HepG2 (cell line): Measurements from ENCODE around the gene IGDCC3. TPM values are rescaled to one million over a fixed set of nuclear protein-coding genes. Genes with fewer than 3 reads are reported as not detected.
A peak's percentile ranks its signal among the peaks of the same experiment; 100 is the strongest.

ENCODE experiments used
- ETS1 ChIP-seq: sonication (generic); formaldehyde crosslinking; IDR thresholded peaks from 2 replicates; pipeline ENCODE4 v1.4.0; 2020; ENCODE audit warnings: missing genetic modification reagents
- FOXP4 ChIP-seq: sonication (generic); formaldehyde crosslinking; IDR thresholded peaks from 2 replicates; pipeline ENCODE4 v1.4.0; 2020; ENCODE audit warnings: missing genetic modification reagents
- FUBP1 ChIP-seq: sonication (generic); formaldehyde crosslinking; IDR thresholded peaks from 2 replicates; pipeline ENCODE4 v1.5.1; 2020; ENCODE audit warnings: missing genetic modification reagents, mild to moderate bottlenecking, borderline replicate concordance
- KLF16 ChIP-seq, 2 experiments: sonication (generic) in 1 of 2; formaldehyde crosslinking in 1 of 2; IDR thresholded peaks; 2 replicates each; pipeline versions ENCODE4 v1.6.1 to v1.8.0; 2016 to 2023; ENCODE audit warnings: missing genetic modification reagents in 2 of 2, missing compliant biosample characterization in 1 of 2
- MEF2D ChIP-seq: sonication (generic); formaldehyde crosslinking; IDR thresholded peaks from 2 replicates; pipeline ENCODE4 v1.5.1; 2020; ENCODE audit warnings: mild to moderate bottlenecking, missing genetic modification reagents
- PAX8 ChIP-seq: sonication (generic); formaldehyde crosslinking; IDR thresholded peaks from 2 replicates; pipeline ENCODE4 v1.8.0; 2022; ENCODE audit warnings: mild to moderate bottlenecking, missing genetic modification reagents, borderline replicate concordance
- SPEN ChIP-seq: sonication (generic); formaldehyde crosslinking; IDR thresholded peaks from 2 replicates; pipeline ENCODE4 v1.5.1; 2020; ENCODE audit warnings: low read depth, mild to moderate bottlenecking, missing genetic modification reagents
- USF2 ChIP-seq, 2 experiments: sonication (generic) in 1 of 2; formaldehyde crosslinking in 1 of 2; IDR thresholded peaks; 2 replicates each; pipeline versions ENCODE4 v1.5.1 to v1.6.1; 2011 to 2020; ENCODE audit warnings: borderline replicate concordance in 1 of 2, low read depth in 1 of 2, low read length in 1 of 2, mild to moderate bottlenecking in 1 of 2, missing genetic modification reagents in 1 of 2, moderate library complexity in 1 of 2
- ZBTB46 ChIP-seq: sonication (generic); formaldehyde crosslinking; IDR thresholded peaks from 2 replicates; pipeline ENCODE4 v1.4.0; 2020; ENCODE audit warnings: mild to moderate bottlenecking, missing genetic modification reagents, borderline replicate concordance
- ZFP62 ChIP-seq: sonication (generic); formaldehyde crosslinking; IDR thresholded peaks from 2 replicates; pipeline ENCODE4 v1.4.0; 2020; ENCODE audit warnings: missing genetic modification reagents
- ZFP91 ChIP-seq: sonication (generic); formaldehyde crosslinking; IDR thresholded peaks from 2 replicates; pipeline ENCODE4 v1.9.0; 2022; ENCODE audit warnings: missing genetic modification reagents, mild to moderate bottlenecking, borderline replicate concordance
- ZNF382 ChIP-seq: sonication (generic); formaldehyde crosslinking; IDR thresholded peaks from 2 replicates; pipeline ENCODE4 v1.5.0; 2020; ENCODE audit warnings: missing genetic modification reagents, mild to moderate bottlenecking, borderline replicate concordance
- ZNF550 ChIP-seq: sonication (generic); formaldehyde crosslinking; IDR thresholded peaks from 2 replicates; pipeline ENCODE4 v1.4.0; 2020; ENCODE audit warnings: mild to moderate bottlenecking, missing genetic modification reagents, borderline replicate concordance
- ZNF7 ChIP-seq: IDR thresholded peaks from 2 replicates; pipeline ENCODE4 v1.6.1; 2016; ENCODE audit warnings: missing biosample characterization, missing genetic modification reagents
- ZSCAN22 ChIP-seq: sonication (generic); formaldehyde crosslinking; IDR thresholded peaks from 2 replicates; pipeline ENCODE4 v1.4.0; 2020; ENCODE audit warnings: mild to moderate bottlenecking, missing genetic modification reagents
- ZSCAN25 ChIP-seq: sonication (generic); formaldehyde crosslinking; IDR thresholded peaks from 2 replicates; pipeline ENCODE4 v1.8.0; 2022; ENCODE audit warnings: mild to moderate bottlenecking, missing genetic modification reagents
- polyA plus RNA-seq, 8 experiments: library from polyadenylated mRNA; depleted of rRNA in 3 of 8; stranded (reverse) in 7 of 8; unstranded in 1 of 8; fragments of >200 nt; fragmentation: Illumina TruSeq in 4 of 8; extraction: Trizol in 4 of 8; gene quantifications; 2 replicates each; pipeline versions ENCODE4 v1.2.1 to v1.2.3, GENCODE V29; 2011 to 2016; ENCODE audit warnings: low read depth in 4 of 8, missing spikeins in 1 of 8, mixed read lengths in 1 of 8; ENCODE audit not compliant: insufficient read depth in 1 of 8
- total RNA-seq, 5 experiments: library from RNA; depleted of rRNA; stranded (reverse); fragments of >200 nt; fragmentation: Illumina TruSeq; extraction: Trizol; gene quantifications; 2 replicates each; pipeline ENCODE4 v1.2.3, GENCODE V29; 2016; ENCODE audit warnings: low read depth in 1 of 5

IGDCC3 gene
- total and polyA plus RNA-seq, 2 of the 13 experiments (the other 11 are each of a cell fraction or from before 2014, with no cell fraction given), result 30.1 to 51.8 TPM

- TF ChIP-seq FUBP1 (CRISPR knock-in tag), result no peak; the same call in 1 of the 2 replicates
- no peak for TF ChIP-seq ETS1 (CRISPR knock-in tag)
- peak in 1 of 2 experiments; percentile 99; a peak in 2 of 4 replicates for TF ChIP-seq KLF16 (CRISPR knock-in tag; IDR thresholded peaks at IDR 0.05)
- no peak for TF ChIP-seq USF2 (IDR thresholded peaks at IDR 0.05; ENCODE audit: low read depth, low read length)
- no peak for TF ChIP-seq USF2 (CRISPR knock-in tag; IDR thresholded peaks at IDR 0.05; ENCODE audit: borderline replicate concordance)
- peak; percentile 65; the same call in 1 of the 2 replicates for TF ChIP-seq MEF2D (CRISPR knock-in tag)
- peak; percentile 54; the same call in 1 of the 2 replicates for TF ChIP-seq ZBTB46 (CRISPR knock-in tag)
- TF ChIP-seq PAX8, result peak; percentile 33; the same call in 1 of the 2 replicates
- no peak for TF ChIP-seq SPEN (CRISPR knock-in tag)
- TF ChIP-seq ZSCAN22 (CRISPR knock-in tag), result peak; percentile 69; the same call in 1 of the 2 replicates
- no peak for TF ChIP-seq ZFP91 (CRISPR knock-in tag)
- no peak for TF ChIP-seq ZNF550 (CRISPR knock-in tag)
- 0 out of 2 replicates have a peak, but pooled peaks have one; percentile 37 for TF ChIP-seq ZNF7 (CRISPR knock-in tag)
- peak; percentile 61 for TF ChIP-seq FOXP4 (CRISPR knock-in tag)
- no peak for TF ChIP-seq ZNF382
- TF ChIP-seq ZFP62, result no peak
- TF ChIP-seq ZSCAN25, result no peak
These were observed 73.2 kb downstream of the IGDCC3 start, which contains the start of gene RNU5B-1 (continued) for GRCh38 chr15:65304381-65305149.
